8988T (cell line): ENCODE measurements around the gene ZMYND10.

ENCODE experiments used
- DNase-seq: peaks from one replicate; pipeline ENCODE4 v3.0.0; 2011

ZMYND10 gene

GRCh38 chr3:50345586-50346234 is at the start of gene ZMYND10:
ZMYND10 (minus strand) TSS chr3:50345732; CDS start chr3:50345579, 153 bp downstream.
- no peak for DNase-seq

- no peak for DNase-seq
Measured at GRCh38 chr3:50393061-50393460, 47.5 kb upstream of the ZMYND10 start.

GRCh38 chr3:50392101-50392715 is 46.7 kb upstream of the ZMYND10 start:
- no peak for DNase-seq

- DNase-seq, result no peak
Measured at GRCh38 chr3:50390508-50391224, 45.1 kb upstream of the ZMYND10 start.

- no peak for DNase-seq
Measured at GRCh38 chr3:50389414-50389767, 43.9 kb upstream of the ZMYND10 start.

- DNase-seq, result no peak
Measured at GRCh38 chr3:50388720-50389413, 43.3 kb upstream of the ZMYND10 start.

GRCh38 chr3:50388016-50388719 is 42.6 kb upstream of the ZMYND10 start:
- DNase-seq, result peak; percentile 96

- no peak for DNase-seq
Measured at GRCh38 chr3:50385754-50386153, 40.2 kb upstream of the ZMYND10 start.

GRCh38 chr3:50383750-50384149 is 38.2 kb upstream of the ZMYND10 start:
- no peak for DNase-seq

- DNase-seq, result no peak
Measured at GRCh38 chr3:50382722-50383121, 37.2 kb upstream of the ZMYND10 start.

- DNase-seq, result no peak
Measured at GRCh38 chr3:50381383-50381782, 35.9 kb upstream of the ZMYND10 start.

GRCh38 chr3:50380405-50381085 is 35.0 kb upstream of the ZMYND10 start:
- no peak for DNase-seq

GRCh38 chr3:50378757-50379156 is 33.2 kb upstream of the ZMYND10 start:
- no peak for DNase-seq

- no peak for DNase-seq
Measured at GRCh38 chr3:50378024-50378423, 32.5 kb upstream of the ZMYND10 start.

- DNase-seq, result peak; percentile 82
Measured at GRCh38 chr3:50375258-50375931, 29.9 kb upstream of the ZMYND10 start.

GRCh38 chr3:50374363-50375257 is 29.1 kb upstream of the ZMYND10 start:
- no peak for DNase-seq

- no peak for DNase-seq
Measured at GRCh38 chr3:50373146-50374051, 27.9 kb upstream of the ZMYND10 start.

- DNase-seq, result no peak
Measured at GRCh38 chr3:50372349-50372748, 26.8 kb upstream of the ZMYND10 start.

GRCh38 chr3:50371133-50371685 is 25.7 kb upstream of the ZMYND10 start:
- DNase-seq, result no peak
